Stimulated activated CD4-positive, alpha-beta T cell treated with anti-CD3 and anti-CD28 coated beads, Interleukin-15, amount 100 ng/mL, for 48 hours (primary cell): ENCODE results near the gene FBXO34.
A peak's percentile ranks its signal among the peaks of the same experiment; 100 is the strongest.

Source experiments
- DNase-seq, 2 donors: peaks; one replicate each; pipeline ENCODE4 v3.0.0-alpha.2; 2020; ENCODE audit warnings: low read depth in 2 of 2

The FBXO34 gene

GRCh38 chr14:55270832-55271571, at the start of gene FBXO34:
Gene FBXO34, plus strand, starts transcription at chr14:55271421. Its CDS starts 78,970 bp downstream, at chr14:55350391.
- peak; percentile 95 to 98 for DNase-seq

- no peak for DNase-seq
Observed at GRCh38 chr14:55221968-55222367, 49.3 kb upstream of the FBXO34 start.

- DNase-seq, result no peak
Observed at GRCh38 chr14:55223364-55223763, 47.9 kb upstream of the FBXO34 start.

GRCh38 chr14:55228261-55228660, 43.0 kb upstream of the FBXO34 start:
- DNase-seq, result no peak

GRCh38 chr14:55233591-55233990, 37.6 kb upstream of the FBXO34 start:
- DNase-seq, result no peak

- no peak for DNase-seq
Observed at GRCh38 chr14:55238019-55238680, 33.1 kb upstream of the FBXO34 start.

GRCh38 chr14:55239320-55239719, 31.9 kb upstream of the FBXO34 start:
- DNase-seq, result no peak

- no peak for DNase-seq
Observed at GRCh38 chr14:55240526-55241178, 30.6 kb upstream of the FBXO34 start.

GRCh38 chr14:55241673-55242072, 29.5 kb upstream of the FBXO34 start:
- DNase-seq, result no peak

- DNase-seq, result no peak
Observed at GRCh38 chr14:55243386-55243785, 27.8 kb upstream of the FBXO34 start.

- no peak for DNase-seq
Observed at GRCh38 chr14:55243813-55244212, 27.4 kb upstream of the FBXO34 start.

- DNase-seq, result no peak
Observed at GRCh38 chr14:55245657-55246268, 25.5 kb upstream of the FBXO34 start.

- no peak for DNase-seq
Observed at GRCh38 chr14:55248411-55248810, 22.8 kb upstream of the FBXO34 start.

GRCh38 chr14:55249423-55249822, 21.8 kb upstream of the FBXO34 start:
- no peak for DNase-seq

GRCh38 chr14:55253276-55253675, 17.9 kb upstream of the FBXO34 start:
- no peak for DNase-seq

- DNase-seq, result no peak
Observed at GRCh38 chr14:55254581-55254980, 16.6 kb upstream of the FBXO34 start.

GRCh38 chr14:55255979-55256378, 15.2 kb upstream of the FBXO34 start:
- DNase-seq, result no peak

GRCh38 chr14:55256586-55256985, 14.6 kb upstream of the FBXO34 start:
- DNase-seq, result no peak

GRCh38 chr14:55265197-55265596, 6.0 kb upstream of the FBXO34 start:
- DNase-seq, result no peak

GRCh38 chr14:55267820-55268219, 3.4 kb upstream of the FBXO34 start:
- no peak for DNase-seq

GRCh38 chr14:55271572-55272298, 514 bp downstream of the FBXO34 start:
- peak; percentile 38 to 47 for DNase-seq

GRCh38 chr14:55272387-55272786, 1.2 kb downstream of the FBXO34 start:
- no peak for DNase-seq
